HFFc6 (cell line): ENCODE measurements around the gene BACH2. TPM values are rescaled to one million over a fixed set of nuclear protein-coding genes. Genes with fewer than 3 reads are reported as not detected.

Experiments
- DNase-seq: peaks from one replicate; pipeline ENCODE4 v3.0.0-alpha.2; 2018
- H3K27ac Mint-ChIP-seq: 2 replicates; pipeline ENCODE4 v1.8.0; 2020; ENCODE audit warnings: mild to moderate bottlenecking, mixed read lengths
- H3K27me3 Mint-ChIP-seq: 2 replicates; pipeline ENCODE4 v1.8.0; 2021; ENCODE audit warnings: mild to moderate bottlenecking, moderate library complexity, mixed read lengths; ENCODE audit not compliant: insufficient read depth
- H3K36me3 Mint-ChIP-seq: 2 replicates; pipeline ENCODE4 v1.8.0; 2021; ENCODE audit warnings: low read depth, mixed read lengths
- H3K4me1 Mint-ChIP-seq: 2 replicates; pipeline ENCODE4 v1.8.0; 2020; ENCODE audit warnings: low read depth, mixed read lengths
- H3K4me3 Mint-ChIP-seq: 2 replicates; pipeline ENCODE4 v1.8.0; 2020; ENCODE audit warnings: mild to moderate bottlenecking, moderate library complexity, mixed read lengths
- H3K9me3 Mint-ChIP-seq: 2 replicates; pipeline ENCODE4 v1.8.0; 2020; ENCODE audit warnings: mild to moderate bottlenecking, mixed read lengths
- total RNA-seq, 6 experiments: library from RNA; stranded (reverse); fragmentation: NEBNext Ultra II Directional; extraction: Animal tissue kit (Norgen Biotek cat#: 25700); gene quantifications; 2 replicates in 1 of 6; 3 replicates in 5 of 6; pipeline ENCODE4 v1.2.3, GENCODE V29; 2021
- TF ChIP-seq, protein P1 (sequence below): fragments of 200-600 bp; sonication (generic); IDR thresholded peaks from 2 replicates; pipeline ENCODE4 v1.5.0; 2021; ENCODE audit warnings: antibody characterized with exemption, mild to moderate bottlenecking

Gene BACH2
- total RNA-seq, 6 experiments from 2014 or later = not detected

DNA sequence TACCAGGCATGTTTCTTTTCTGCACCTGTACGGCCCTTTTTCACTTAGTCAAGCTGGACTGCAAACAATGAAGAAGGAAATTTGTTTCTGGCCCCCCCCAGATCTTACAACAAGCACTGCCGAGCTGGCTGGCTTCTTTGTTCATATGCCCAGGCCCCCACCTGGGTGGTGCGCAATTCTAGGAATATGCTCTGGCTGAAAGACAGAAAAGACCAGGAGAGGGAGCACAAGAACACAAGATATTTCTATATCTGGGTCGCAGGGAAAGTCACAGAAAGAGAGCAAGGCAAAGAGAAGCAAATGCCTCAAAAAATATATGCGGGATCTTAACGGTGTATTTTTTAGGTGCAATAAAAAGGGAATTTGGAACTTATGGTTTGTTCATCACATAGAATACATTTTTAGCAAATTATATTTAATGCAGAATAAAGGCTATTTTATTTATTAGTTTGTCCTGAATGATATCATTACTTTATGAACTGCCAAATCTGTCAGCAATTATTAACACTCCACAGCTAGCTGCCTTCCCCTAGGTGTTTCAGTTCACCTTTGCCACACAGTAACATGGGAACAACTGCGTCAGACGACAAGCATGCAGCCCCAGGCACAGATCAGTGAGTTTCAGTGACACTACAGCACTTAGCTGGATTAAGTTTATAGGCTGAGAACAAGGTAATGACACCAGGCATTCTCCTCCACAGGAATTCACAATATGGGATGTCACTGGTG lies 325.9 kb downstream of the BACH2 start:
- Mint-ChIP-seq H3K36me3 (no peaks in the 10 kb centered on the region), H3K27ac (no peak overlapping the region), H3K9me3 (no peaks in the 10 kb centered on the region), H3K4me1 (no peaks in the 10 kb centered on the region), H3K27me3 (peaks cover 2% of the 10 kb centered on the region; the same call in 1 of the 2 replicates), H3K4me3 (no peak overlapping the region)
- peak; percentile 63 for DNase-seq
- TF ChIP-seq, protein P1, sequence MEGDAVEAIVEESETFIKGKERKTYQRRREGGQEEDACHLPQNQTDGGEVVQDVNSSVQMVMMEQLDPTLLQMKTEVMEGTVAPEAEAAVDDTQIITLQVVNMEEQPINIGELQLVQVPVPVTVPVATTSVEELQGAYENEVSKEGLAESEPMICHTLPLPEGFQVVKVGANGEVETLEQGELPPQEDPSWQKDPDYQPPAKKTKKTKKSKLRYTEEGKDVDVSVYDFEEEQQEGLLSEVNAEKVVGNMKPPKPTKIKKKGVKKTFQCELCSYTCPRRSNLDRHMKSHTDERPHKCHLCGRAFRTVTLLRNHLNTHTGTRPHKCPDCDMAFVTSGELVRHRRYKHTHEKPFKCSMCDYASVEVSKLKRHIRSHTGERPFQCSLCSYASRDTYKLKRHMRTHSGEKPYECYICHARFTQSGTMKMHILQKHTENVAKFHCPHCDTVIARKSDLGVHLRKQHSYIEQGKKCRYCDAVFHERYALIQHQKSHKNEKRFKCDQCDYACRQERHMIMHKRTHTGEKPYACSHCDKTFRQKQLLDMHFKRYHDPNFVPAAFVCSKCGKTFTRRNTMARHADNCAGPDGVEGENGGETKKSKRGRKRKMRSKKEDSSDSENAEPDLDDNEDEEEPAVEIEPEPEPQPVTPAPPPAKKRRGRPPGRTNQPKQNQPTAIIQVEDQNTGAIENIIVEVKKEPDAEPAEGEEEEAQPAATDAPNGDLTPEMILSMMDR = peak; percentile 73

DNA sequence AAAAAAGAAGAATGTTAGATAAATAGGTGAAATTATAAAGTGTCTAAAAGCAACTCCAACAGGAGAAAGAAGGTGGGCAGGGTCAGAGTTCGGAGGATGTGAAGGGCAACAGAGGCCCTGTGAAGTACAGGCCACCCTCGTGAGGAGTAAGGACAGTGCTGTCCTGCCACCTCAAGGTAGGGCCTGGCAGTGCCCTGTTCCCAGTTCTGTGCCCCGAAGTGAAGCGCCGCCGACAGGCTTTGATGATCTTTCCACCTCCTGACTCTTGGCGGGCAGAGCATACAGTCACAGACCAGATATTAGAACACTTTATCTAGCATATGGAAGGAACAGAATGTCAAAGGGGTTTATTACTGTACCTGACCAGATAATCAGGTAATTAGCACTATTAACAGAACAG lies 326.6 kb downstream of the BACH2 start:
- no peaks in the 10 kb centered on the region for H3K9me3 Mint-ChIP-seq
- H3K4me1 Mint-ChIP-seq = no peaks in the 10 kb centered on the region
- no peaks in the 10 kb centered on the region for H3K36me3 Mint-ChIP-seq
- H3K27me3 Mint-ChIP-seq = peaks cover 2% of the 10 kb centered on the region
- no peak for DNase-seq
- no peak overlapping the region for H3K27ac Mint-ChIP-seq
- TF ChIP-seq, protein P1 = no peak
- H3K4me3 Mint-ChIP-seq = no peak overlapping the region

DNA sequence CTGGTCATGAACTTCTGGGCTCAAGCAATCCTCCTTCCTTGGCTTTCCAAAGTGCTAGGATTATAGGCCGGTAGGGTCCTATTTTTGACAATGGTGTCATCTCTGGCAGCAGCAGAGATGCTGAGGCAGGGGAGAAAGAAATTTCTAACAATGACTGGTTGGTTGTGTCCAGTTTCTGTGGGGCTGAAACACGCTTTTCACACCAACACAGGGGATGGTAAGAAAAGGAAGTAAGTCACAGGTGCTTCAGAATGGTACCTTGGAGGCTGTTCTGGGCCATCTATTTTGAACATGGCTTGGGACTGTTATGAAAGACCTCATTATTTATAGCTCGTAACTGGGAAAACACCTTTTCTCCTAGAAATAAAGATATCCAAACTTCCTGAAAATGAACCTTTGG lies 329.7 kb downstream of the BACH2 start:
- H3K4me3 Mint-ChIP-seq = no peak overlapping the region
- peaks cover 6% of the 10 kb centered on the region for H3K27me3 Mint-ChIP-seq
- H3K9me3 Mint-ChIP-seq = no peaks in the 10 kb centered on the region
- no peak overlapping the region for H3K27ac Mint-ChIP-seq
- no peak for DNase-seq
- no peaks in the 10 kb centered on the region for H3K36me3 Mint-ChIP-seq
- TF ChIP-seq, protein P1 = no peak
- no peaks in the 10 kb centered on the region for H3K4me1 Mint-ChIP-seq

DNA sequence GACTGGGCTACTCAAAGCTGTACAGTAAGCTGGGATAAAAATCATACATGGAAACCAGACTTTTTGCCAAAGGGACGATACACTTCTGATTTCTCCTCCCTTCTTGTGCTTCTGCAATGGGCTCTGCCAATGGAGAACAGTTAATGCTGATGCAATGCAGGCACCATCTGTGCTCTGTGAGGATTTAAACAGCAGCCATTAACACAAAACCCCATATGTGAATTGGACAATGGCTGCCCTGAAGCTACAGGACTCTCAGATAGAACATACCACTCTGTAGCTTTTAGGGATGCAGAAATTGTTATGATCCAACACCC lies 330.5 kb downstream of the BACH2 start:
- no peak overlapping the region for H3K27ac Mint-ChIP-seq
- no peak overlapping the region for H3K4me3 Mint-ChIP-seq
- peaks cover 10% of the 10 kb centered on the region for H3K27me3 Mint-ChIP-seq
- H3K36me3 Mint-ChIP-seq = no peaks in the 10 kb centered on the region
- no peaks in the 10 kb centered on the region for H3K4me1 Mint-ChIP-seq
- no peaks in the 10 kb centered on the region for H3K9me3 Mint-ChIP-seq
- TF ChIP-seq, protein P1 = no peak
- DNase-seq = no peak

DNA sequence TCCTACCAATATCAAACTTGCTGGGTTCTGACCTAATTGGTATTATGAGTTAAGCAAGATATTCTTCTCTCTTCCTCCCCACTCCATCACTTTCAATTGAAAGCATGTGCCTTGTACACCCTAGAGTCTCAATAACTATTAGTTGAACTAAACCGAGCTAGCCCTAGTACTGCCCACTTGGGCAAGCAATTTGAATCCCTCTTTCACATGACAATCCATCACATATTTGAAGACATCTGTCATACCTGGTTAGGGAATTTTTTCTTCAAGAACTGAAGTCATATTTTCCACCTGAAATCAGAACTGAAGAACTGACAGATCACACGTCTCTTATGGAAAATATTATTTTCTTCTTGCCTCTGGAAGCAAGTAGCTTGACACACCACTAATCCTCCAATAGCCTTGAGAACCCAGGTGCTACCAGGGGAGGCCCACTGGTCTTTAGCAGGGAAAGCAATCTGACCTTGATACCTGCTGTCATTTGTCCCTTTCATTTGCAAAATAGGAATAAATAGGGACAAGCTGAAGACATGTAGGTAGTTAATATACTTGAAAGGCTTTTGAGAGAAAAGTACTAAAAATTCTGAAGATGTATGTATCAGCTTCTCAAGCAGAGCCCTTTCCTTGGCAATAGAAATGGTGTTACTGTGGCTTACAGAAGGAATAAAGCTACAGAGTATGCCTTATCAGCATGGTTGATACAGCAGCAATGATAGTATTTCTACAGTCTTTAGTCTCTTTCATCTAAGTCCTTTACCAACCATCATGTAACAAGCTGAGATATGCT lies 331.0 kb downstream of the BACH2 start:
- Mint-ChIP-seq H3K4me3 (no peak overlapping the region), H3K27me3 (peaks cover 10% of the 10 kb centered on the region), H3K9me3 (no peaks in the 10 kb centered on the region), H3K27ac (no peak overlapping the region), H3K36me3 (no peaks in the 10 kb centered on the region), H3K4me1 (no peaks in the 10 kb centered on the region)
- DNase-seq = no peak
- TF ChIP-seq, protein P1 = no peak
